K562 (cell line): Measurements from ENCODE around the gene PRM1. TPM values are rescaled to one million over a fixed set of nuclear protein-coding genes. Genes with fewer than 3 reads are reported as not detected.

ENCODE experiments used
- ATAC-seq: fragments of 200-7000 bp; cut with Tn5 transposase; 3 replicates; pipeline ENCODE4 v1.9.1; 2020; ENCODE audit warnings: moderate library complexity
- BruUV-seq: library from RNA; stranded (reverse); fragments of 400-500 nt; replicated peaks from 2 replicates; lab custom pipeline; 2021; lab: Mats Ljungman, UMichigan
- CTCF ChIA-PET: fragments of 300-600 bp; formaldehyde crosslinking; extraction: SDS; loops from one replicate; lab custom pipeline; 2021; ENCODE audit warnings: low intra/inter-chr PET ratio; lab: Yijun Ruan, JAX
- POLR2A ChIA-PET: fragments of 300-600, 350-650 bp; sonication (Branson Sonifier 250); formaldehyde crosslinking; extraction: SDS; loops from one replicate; lab custom pipeline; 2021; ENCODE audit warnings: antibody characterized with exemption, inconsistent platforms; lab: Yijun Ruan, JAX
- DNase-seq, 4 experiments: peaks; one replicate each; pipeline versions ENCODE4 v3.0.0 to v3.0.0-alpha.2; 2011 to 2018; ENCODE audit warnings: low spot score in 3 of 4, mixed read lengths in 3 of 4; ENCODE audit errors: extremely low read depth in 1 of 4
- FAIRE-seq: peaks from 2 replicates; lab custom pipeline; 2011; peaks lifted over from hg19 to GRCh38; lab: Jason Lieb, UNC
- H2AFZ ChIP-seq: 2 replicates; pipeline ENCODE4 v1.6.0; 2011; ENCODE audit warnings: low read depth, low read length, control low read depth, inconsistent platforms
- H3K27ac ChIP-seq: fragments of 200-600 bp; 3 replicates; pipeline ENCODE4 v1.8.0; 2011; ENCODE audit warnings: low read depth, mild to moderate bottlenecking, control low read depth, inconsistent platforms, low read length, moderate library complexity, mixed read lengths; ENCODE audit errors: extremely low read depth
- H3K27me3 ChIP-seq, 2 experiments: fragments of 300-600 bp in 1 of 2; 2 replicates in 1 of 2; 3 replicates in 1 of 2; pipeline versions ENCODE4 v1.6.0 to v1.8.0; 2011; ENCODE audit warnings: inconsistent platforms in 2 of 2, low read length in 2 of 2, mild to moderate bottlenecking in 1 of 2, mixed read lengths in 1 of 2, moderate library complexity in 1 of 2; ENCODE audit not compliant: control insufficient read depth in 2 of 2, insufficient read depth in 2 of 2
- H3K36me3 ChIP-seq: fragments of 300-600 bp; 3 replicates; pipeline ENCODE4 v1.8.0; 2011; ENCODE audit warnings: mild to moderate bottlenecking, low read length, inconsistent platforms; ENCODE audit not compliant: control insufficient read depth, insufficient read depth
- H3K4me1 ChIP-seq, 2 experiments: fragments of 200-600 bp in 1 of 2; replicated peaks in 1 of 2; 2 replicates in 1 of 2; 3 replicates in 1 of 2; pipeline versions ENCODE4 v1.5.1 to v1.8.0; 2011; ENCODE audit warnings: inconsistent platforms in 2 of 2, low read length in 2 of 2, mild to moderate bottlenecking in 1 of 2, mixed read lengths in 1 of 2, moderate library complexity in 1 of 2; ENCODE audit not compliant: control insufficient read depth in 2 of 2, insufficient read depth in 2 of 2
- H3K4me2 ChIP-seq: 2 replicates; pipeline ENCODE4 v1.6.1; 2011; ENCODE audit warnings: low read length, control low read depth, inconsistent platforms, mixed read lengths; ENCODE audit not compliant: insufficient read depth
- H3K4me3 ChIP-seq: fragments of 200-600 bp; sonication (generic), shearing (Covaris generic); 2 replicates; pipeline ENCODE4 v1.5.1; 2016; ENCODE audit warnings: control low read depth, inconsistent platforms
- H3K79me2 ChIP-seq: fragments of 200-600 bp; 3 replicates; pipeline ENCODE4 v1.8.0; 2011; ENCODE audit warnings: low read length, inconsistent platforms; ENCODE audit not compliant: control insufficient read depth, insufficient read depth
- H3K9ac ChIP-seq, 2 experiments: 2 replicates each; pipeline versions ENCODE4 v1.6.0 to v1.6.1; 2011; ENCODE audit warnings: low read depth in 2 of 2, low read length in 2 of 2, control low read depth in 1 of 2, inconsistent platforms in 1 of 2, mild to moderate bottlenecking in 1 of 2, mixed read lengths in 1 of 2; ENCODE audit not compliant: insufficient read depth in 1 of 2
- H3K9me1 ChIP-seq: one replicate; pipeline ENCODE4 v1.6.0; 2011; ENCODE audit warnings: inconsistent platforms, mild to moderate bottlenecking, low read length, moderate library complexity; ENCODE audit not compliant: control insufficient read depth, insufficient read depth
- H3K9me3 ChIP-seq: replicated peaks from 2 replicates; pipeline ENCODE4 v1.5.1; 2011; ENCODE audit warnings: low read depth, low read length, inconsistent platforms; ENCODE audit not compliant: control insufficient read depth, insufficient read depth
- H4K20me1 ChIP-seq: replicated peaks from 2 replicates; pipeline ENCODE4 v1.6.1; 2011; ENCODE audit warnings: low read length, inconsistent platforms, mixed read lengths; ENCODE audit not compliant: control insufficient read depth, insufficient read depth
- ARID2 ChIP-seq: fragments of 450-650 bp; IDR thresholded peaks from 2 replicates; pipeline ENCODE4 v1.6.1; 2017; ENCODE audit warnings: antibody characterized with exemption, mild to moderate bottlenecking
- BCLAF1 ChIP-seq, 2 experiments: fragments of 450-650 bp in 1 of 2; IDR thresholded peaks; 2 replicates each; pipeline ENCODE4 v1.6.1; 2011 to 2017; ENCODE audit warnings: low read depth in 2 of 2, antibody characterized with exemption in 1 of 2, borderline replicate concordance in 1 of 2, low read length in 1 of 2, mild to moderate bottlenecking in 1 of 2, mixed read lengths in 1 of 2; ENCODE audit not compliant: control insufficient read depth in 1 of 2
- BMI1 ChIP-seq: fragments of 150-350 bp; IDR thresholded peaks from 2 replicates; pipeline ENCODE4 v1.6.1; 2014; ENCODE audit warnings: low read length
- BRD9 ChIP-seq: fragments of 450-650 bp; IDR thresholded peaks from 2 replicates; pipeline ENCODE4 v1.6.1; 2018; ENCODE audit warnings: low read depth; ENCODE audit not compliant: partially characterized antibody
- ELF1 ChIP-seq: fragments of 200-800 bp; sonication (Bioruptor generic); IDR thresholded peaks from 2 replicates; pipeline ENCODE4 v1.6.1; 2016; ENCODE audit warnings: missing genetic modification characterization, missing compliant biosample characterization
- ILF3 ChIP-seq: fragments of 450-650 bp; IDR thresholded peaks from 2 replicates; pipeline ENCODE4 v1.6.1; 2018; ENCODE audit warnings: antibody characterized with exemption, mild to moderate bottlenecking, moderate library complexity, borderline replicate concordance
- KHSRP ChIP-seq: fragments of 450-650 bp; IDR thresholded peaks from 2 replicates; pipeline ENCODE4 v1.6.1; 2017
- NCOA4 ChIP-seq: fragments of 450-650 bp; IDR thresholded peaks from 2 replicates; pipeline ENCODE4 v1.6.1; 2018; ENCODE audit warnings: mild to moderate bottlenecking; ENCODE audit not compliant: partially characterized antibody
- NELFE ChIP-seq: IDR thresholded peaks from 2 replicates; pipeline ENCODE4 v1.6.1; 2011; ENCODE audit warnings: mild to moderate bottlenecking; ENCODE audit not compliant: insufficient read depth, insufficient read length
- POLR3G ChIP-seq: IDR thresholded peaks from 2 replicates; pipeline ENCODE4 v1.6.1; 2011; ENCODE audit not compliant: insufficient read length, insufficient replicate concordance; ENCODE audit errors: extremely low read depth
- RAD51 ChIP-seq: fragments of 450-650 bp; IDR thresholded peaks from 2 replicates; pipeline ENCODE4 v1.7.1; 2016; ENCODE audit warnings: low read depth, mild to moderate bottlenecking, borderline replicate concordance
- SRF ChIP-seq, 2 experiments: fragments of 250-450, 450-650 bp in 1 of 2; sonication (Bioruptor Pico) in 1 of 2; sonication (generic) in 1 of 2; formaldehyde crosslinking; IDR thresholded peaks; 2 replicates each; pipeline versions ENCODE4 v1.5.0 to v1.5.1; 2020 to 2022; ENCODE audit warnings: mild to moderate bottlenecking in 1 of 2, missing genetic modification reagents in 1 of 2
- TRIM28 ChIP-seq: fragments of 450-650 bp; IDR thresholded peaks from 2 replicates; pipeline ENCODE4 v1.6.1; 2017
- ZNF121 ChIP-seq: sonication (generic); formaldehyde crosslinking; conservative IDR thresholded peaks from 2 replicates; pipeline ENCODE4 v1.8.0; 2022; ENCODE audit warnings: missing genetic modification reagents
- ZNF77 ChIP-seq: fragments of 250-450 bp; sonication (Bioruptor Pico); IDR thresholded peaks from 2 replicates; pipeline ENCODE4 v1.5.0; 2020
- WGBS: fragments of 100-300 bp; shearing (Covaris generic); methylation state at CpG from one replicate; pipeline ENCODE4 v1.1.6; 2016; ENCODE audit warnings: low coverage, mixed read lengths; ENCODE audit not compliant: insufficient coverage; ENCODE audit errors: missing lambda C conversion rate; 5-methylcytosine and 5-hydroxymethylcytosine counted together
- in situ Hi-C: fragments of 300-500 bp; cut with MboI; formaldehyde crosslinking; loops from 4 replicates; pipeline ENCODE4 v1.15.0; 2018; ENCODE audit warnings: inconsistent platforms, mixed read lengths
- intact Hi-C: fragments of 100-400 bp; cut with micrococcal nuclease; formaldehyde crosslinking; loops from 2 replicates; pipeline ENCODE4 v1.14.2; 2022
- polyA plus RNA-seq, 8 experiments: library from polyadenylated mRNA; depleted of rRNA in 4 of 8; stranded (reverse) in 5 of 8; unstranded in 3 of 8; fragments of >200 nt; fragmentation: Nextera tagmentation in 2 of 8; fragmentation: Illumina TruSeq in 1 of 8; extraction: Ambion mirVana in 2 of 8; extraction: Trizol in 1 of 8; gene quantifications; 2 replicates each; pipeline versions ENCODE4 v1.2.1 to v1.2.3, GENCODE V29; 2011 to 2014; ENCODE audit warnings: inconsistent platforms in 1 of 8, missing spikeins in 1 of 8
- total RNA-seq, 7 experiments: library from RNA; depleted of rRNA in 6 of 7; stranded (reverse); fragments of >200 nt in 6 of 7; fragmentation: Illumina TruSeq in 2 of 7; extraction: Trizol in 2 of 7; gene quantifications; 2 replicates each; pipeline versions ENCODE4 v1.2.1 to v1.2.3, GENCODE V29; 2011 to 2021; ENCODE audit warnings: low replicate concordance in 1 of 7
- TF ChIP-seq, protein P1 (sequence below): fragments of 450-650 bp; conservative IDR thresholded peaks from 2 replicates; pipeline ENCODE4 v1.6.1; 2016; ENCODE audit warnings: missing genetic modification characterization, low read depth, mild to moderate bottlenecking, control low read depth, missing compliant biosample characterization

Gene PRM1
- total and polyA plus RNA-seq, 9 of the 15 experiments (the other 6 are each of a cell fraction or from before 2014, with no cell fraction given) = not detected

DNA sequence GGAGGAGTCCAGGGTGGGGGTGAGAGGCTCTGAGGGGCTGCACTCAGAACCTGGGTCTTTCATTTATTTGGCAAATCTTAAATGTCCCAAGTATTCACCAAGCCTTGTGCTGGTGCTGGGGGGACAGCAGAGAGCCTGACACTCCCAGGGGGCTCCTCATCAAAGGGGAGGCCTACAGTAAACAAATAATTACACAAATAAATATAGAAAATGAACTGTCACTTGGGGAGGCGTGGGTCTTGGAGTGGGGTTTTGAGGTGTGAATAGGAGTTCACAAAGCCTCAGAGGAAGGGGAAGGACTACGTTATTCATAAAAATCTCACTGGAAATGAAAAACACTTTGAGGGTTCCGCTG lies 15.2 kb upstream of the PRM1 start:
- intact Hi-C loops = no loop called here
- Histone ChIP-seq H3K4me3 (no peak overlapping the region), H3K9me3 (no peaks in the 10 kb centered on the region), H3K9ac (no peak overlapping the region), H3K27ac (no peak overlapping the region), H3K9me1 (no peaks in the 10 kb centered on the region), H3K4me1 (peaks cover 6 to 13% of the 10 kb centered on the region in 2 experiments; a peak in 4 of 5 replicates), H3K4me2 (no peak overlapping the region), H3K79me2 (no peaks in the 10 kb centered on the region), H2AFZ (no peak overlapping the region), H4K20me1 (no peaks in the 10 kb centered on the region), H3K27me3 (peaks cover 0 to 13% of the 10 kb centered on the region in 2 experiments; a peak in 2 of 5 replicates), H3K36me3 (no peaks in the 10 kb centered on the region)
- in situ Hi-C loops = no loop called here
- CTCF ChIA-PET = no interaction called here
- WGBS = 69% methylated on average over 3 of the region's 3 CpGs
- ATAC-seq (no peak), FAIRE-seq (no peak), DNase-seq (no peak)
- POLR2A ChIA-PET = interaction anchor here (1.0 kb wide), 1 partner anchor 12 kb away, joined by 4 read pairs; no protein-coding TSS in a partner anchor
- TF ChIP-seq ILF3 (no peak), NCOA4 (no peak), BRD9 (no peak), KHSRP (no peak), SRF (CRISPR knock-in tag; IDR thresholded peaks at IDR 0.05) (no peak), ZNF77 (no peak), BCLAF1 (IDR thresholded peaks at IDR 0.05; ENCODE audit: borderline replicate concordance in 1 of 2, control insufficient read depth in 1 of 2, low read depth in 2 of 2, low read length in 1 of 2) (no peak), RAD51 (no peak), TRIM28 (no peak), ARID2 (no peak), NELFE (no peak), ZNF121 (no peak), POLR3G (no peak), BMI1 (no peak), ELF1 (no peak)
- TF ChIP-seq, protein P1, sequence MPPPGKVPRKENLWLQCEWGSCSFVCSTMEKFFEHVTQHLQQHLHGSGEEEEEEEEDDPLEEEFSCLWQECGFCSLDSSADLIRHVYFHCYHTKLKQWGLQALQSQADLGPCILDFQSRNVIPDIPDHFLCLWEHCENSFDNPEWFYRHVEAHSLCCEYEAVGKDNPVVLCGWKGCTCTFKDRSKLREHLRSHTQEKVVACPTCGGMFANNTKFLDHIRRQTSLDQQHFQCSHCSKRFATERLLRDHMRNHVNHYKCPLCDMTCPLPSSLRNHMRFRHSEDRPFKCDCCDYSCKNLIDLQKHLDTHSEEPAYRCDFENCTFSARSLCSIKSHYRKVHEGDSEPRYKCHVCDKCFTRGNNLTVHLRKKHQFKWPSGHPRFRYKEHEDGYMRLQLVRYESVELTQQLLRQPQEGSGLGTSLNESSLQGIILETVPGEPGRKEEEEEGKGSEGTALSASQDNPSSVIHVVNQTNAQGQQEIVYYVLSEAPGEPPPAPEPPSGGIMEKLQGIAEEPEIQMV (tag) = no peak
- no TSS peak for BruUV-seq
